Activated naive CD4-positive, alpha-beta T cell treated with Interleukin-2 at 50 U/mL for 16 hours (primary cell): ENCODE data around the gene KRT73.
A peak's percentile ranks its signal among the peaks of the same experiment; 100 is the strongest.

Experiments
- DNase-seq: peaks from one replicate; pipeline ENCODE4 v3.0.0-alpha.2; 2020

The KRT73 gene

GRCh38 chr12:52616680-52617402 is 1.5 kb downstream of the KRT73 start:
- DNase-seq, result no peak

- no peak for DNase-seq
Observed at GRCh38 chr12:52615912-52616311, 2.4 kb downstream of the KRT73 start.

- peak; percentile 19 for DNase-seq
Observed at GRCh38 chr12:52615208-52615868, 3.0 kb downstream of the KRT73 start.

- no peak for DNase-seq
Observed at GRCh38 chr12:52614381-52615207, 3.8 kb downstream of the KRT73 start.

GRCh38 chr12:52613384-52614030 is 4.9 kb downstream of the KRT73 start:
- no peak for DNase-seq

GRCh38 chr12:52612431-52613383 is 5.7 kb downstream of the KRT73 start:
- no peak for DNase-seq

GRCh38 chr12:52611080-52611468 is 7.3 kb downstream of the KRT73 start:
- DNase-seq, result no peak

- no peak for DNase-seq
Observed at GRCh38 chr12:52608826-52609630, 9.3 kb downstream of the KRT73 start.

GRCh38 chr12:52608161-52608560 is 10.2 kb downstream of the KRT73 start:
- no peak for DNase-seq

- DNase-seq, result no peak
Observed at GRCh38 chr12:52607314-52607713, 11.0 kb downstream of the KRT73 start.

- DNase-seq, result no peak
Observed at GRCh38 chr12:52606581-52607218, 11.7 kb downstream of the KRT73 start.

GRCh38 chr12:52606096-52606495 is 12.3 kb downstream of the KRT73 start:
- DNase-seq, result no peak

GRCh38 chr12:52605542-52605941 is 12.8 kb downstream of the KRT73 start:
- DNase-seq, result no peak

- no peak for DNase-seq
Observed at GRCh38 chr12:52604859-52605258, 13.5 kb downstream of the KRT73 start.

GRCh38 chr12:52603314-52603713 is 15.0 kb downstream of the KRT73 start:
- DNase-seq, result no peak

- no peak for DNase-seq
Observed at GRCh38 chr12:52602552-52602951, 15.8 kb downstream of the KRT73 start.

GRCh38 chr12:52601671-52602070 is 16.7 kb downstream of the KRT73 start:
- DNase-seq, result no peak

- DNase-seq, result no peak
Observed at GRCh38 chr12:52600941-52601481, 17.3 kb downstream of the KRT73 start, which contains the start of gene KRT72. KRT72 (minus strand) TSS chr12:52601463; CDS start chr12:52601452, 11 bp downstream.

- no peak for DNase-seq
Observed at GRCh38 chr12:52600475-52600874, 17.9 kb downstream of the KRT73 start.

- DNase-seq, result no peak
Observed at GRCh38 chr12:52600071-52600470, 18.3 kb downstream of the KRT73 start.
